GM19351 (cell line): Measurements from ENCODE around the gene KLF16.
"Not testable (repeated sequence)": the region's sequence is repeated elsewhere in the genome, so short reads cannot be mapped to it uniquely, and the experiment has no call there.

Experiments
- ATAC-seq: cut with Tn5 transposase; IDR thresholded peaks from one replicate; pipeline ENCODE4 v1.9.1; 2021; ENCODE audit warnings: mild to moderate bottlenecking, moderate library complexity; ENCODE audit not compliant: unreplicated experiment

KLF16 gene

GRCh38 chr19:1863328-1863637, at the start of gene KLF16:
Gene KLF16, minus strand, starts transcription at chr19:1863579. Its CDS starts 82 bp downstream, at chr19:1863497.
- no peak for ATAC-seq

GRCh38 chr19:1912760-1913505, 49.6 kb upstream of the KLF16 start:
- no peak for ATAC-seq

GRCh38 chr19:1911995-1912394, 48.6 kb upstream of the KLF16 start:
- no peak for ATAC-seq

- no peak for ATAC-seq
Observed at GRCh38 chr19:1911098-1911497, 47.7 kb upstream of the KLF16 start.

- ATAC-seq, result no peak
Observed at GRCh38 chr19:1910177-1910576, 46.8 kb upstream of the KLF16 start.

GRCh38 chr19:1909761-1910080, 46.3 kb upstream of the KLF16 start:
- ATAC-seq, result no peak

- no peak for ATAC-seq
Observed at GRCh38 chr19:1908364-1908678, 44.9 kb upstream of the KLF16 start.

- ATAC-seq, result no peak
Observed at GRCh38 chr19:1907563-1908363, 44.4 kb upstream of the KLF16 start.

- ATAC-seq, result no peak
Observed at GRCh38 chr19:1906985-1907562, 43.7 kb upstream of the KLF16 start.

- no peak for ATAC-seq
Observed at GRCh38 chr19:1905863-1906375, 42.5 kb upstream of the KLF16 start.

GRCh38 chr19:1905110-1905862, 41.9 kb upstream of the KLF16 start, which contains the start of the genes ADAT3 and SCAMP4:
Gene ADAT3, plus strand, starts transcription at chr19:1905399. Its CDS starts 6,649 bp downstream, at chr19:1912048.
Gene SCAMP4, plus strand, starts transcription at chr19:1905399. Its CDS starts 9,621 bp downstream, at chr19:1915020.
- peak; percentile 85 for ATAC-seq

- ATAC-seq, result no peak
Observed at GRCh38 chr19:1904860-1905109, 41.4 kb upstream of the KLF16 start.

GRCh38 chr19:1902923-1903322, 39.5 kb upstream of the KLF16 start:
- no peak for ATAC-seq

- no peak for ATAC-seq
Observed at GRCh38 chr19:1901940-1902404, 38.6 kb upstream of the KLF16 start.

- no peak for ATAC-seq
Observed at GRCh38 chr19:1896508-1896907, 33.1 kb upstream of the KLF16 start.

- no peak for ATAC-seq
Observed at GRCh38 chr19:1893791-1894190, 30.4 kb upstream of the KLF16 start.

GRCh38 chr19:1889907-1890306, 26.5 kb upstream of the KLF16 start:
- ATAC-seq, result no peak

- no peak for ATAC-seq
Observed at GRCh38 chr19:1888385-1888784, 25.0 kb upstream of the KLF16 start.

- not testable (repeated sequence) for ATAC-seq
Observed at GRCh38 chr19:1886360-1886759, 23.0 kb upstream of the KLF16 start.

GRCh38 chr19:1885398-1886119, 22.2 kb upstream of the KLF16 start, which contains the start of gene ABHD17A:
Gene ABHD17A, minus strand, starts transcription at chr19:1885496. Its CDS starts 3,930 bp downstream, at chr19:1881566.
- ATAC-seq, result peak; percentile 75
